Omental fat pad (tissue), 4 donors: ENCODE measurements around the gene NAP1L1. TPM values are rescaled to one million over a fixed set of nuclear protein-coding genes. Genes with fewer than 3 reads are reported as not detected.

Experiments
- ATAC-seq: fragments of 150-250 bp; one replicate; pipeline ENCODE4 v1.9.1; 2016; ENCODE audit warnings: mild to moderate bottlenecking, moderate library complexity; ENCODE audit not compliant: low FRiP score
- DNase-seq: peaks from one replicate; pipeline ENCODE4 v3.0.0-alpha.2; 2019; ENCODE audit warnings: low spot score
- CTCF ChIP-seq, 3 donors: fragments of 450-650 bp; IDR thresholded peaks; one replicate each; pipeline ENCODE4 v1.5.1; 2016 to 2017; ENCODE audit warnings: antibody characterized with exemption in 3 of 3, mild to moderate bottlenecking in 3 of 3, moderate library complexity in 2 of 3
- total RNA-seq, 4 donors: library from RNA; depleted of rRNA; stranded (reverse); fragments of >200 nt; gene quantifications; one replicate each; pipeline ENCODE4 v1.1.0, GENCODE V29; 2016

NAP1L1 gene
- total RNA-seq, 4 donors from 2014 or later, result 324 to 488 (median 373) TPM

- no peak for TF ChIP-seq CTCF (IDR thresholded peaks at IDR 0.05)
- DNase-seq (peak; percentile 56), ATAC-seq (peak; percentile 83)
These were observed 506 bp upstream of the NAP1L1 start for GRCh38 chr12:76084863-76085519.

- DNase-seq (no peak), ATAC-seq (no peak)
- no peak for TF ChIP-seq CTCF (IDR thresholded peaks at IDR 0.05)
These were observed 1.1 kb downstream of the NAP1L1 start for GRCh38 chr12:76083246-76083903.

- DNase-seq (no peak), ATAC-seq (no peak)
- no peak for TF ChIP-seq CTCF (IDR thresholded peaks at IDR 0.05)
These were observed 2.6 kb downstream of the NAP1L1 start for GRCh38 chr12:76081909-76082308.

GRCh38 chr12:76080729-76081415, 3.6 kb downstream of the NAP1L1 start:
- DNase-seq (no peak), ATAC-seq (no peak)

GRCh38 chr12:76080017-76080728, 4.3 kb downstream of the NAP1L1 start:
- DNase-seq (no peak), ATAC-seq (no peak)
- no peak for TF ChIP-seq CTCF (IDR thresholded peaks at IDR 0.05)

More at GRCh38 chr12:76080729-76081415, 3.6 kb downstream of the NAP1L1 start:
- no peak for TF ChIP-seq CTCF (IDR thresholded peaks at IDR 0.05)

GRCh38 chr12:76078748-76079147, 5.7 kb downstream of the NAP1L1 start:
- no peak for TF ChIP-seq CTCF (IDR thresholded peaks at IDR 0.05)
- DNase-seq (no peak), ATAC-seq (no peak)
